Peyer's patch (tissue), 4 donors: ENCODE measurements around the gene CCL4L2.
"Not testable (repeated sequence)": the region's sequence is repeated elsewhere in the genome, so short reads cannot be mapped to it uniquely, and the experiment has no call there.

Experiments
- POLR2A ChIP-seq, 2 donors: fragments of 450-650 bp; IDR thresholded peaks; one replicate each; pipeline ENCODE4 v1.5.1; 2017; ENCODE audit warnings: antibody characterized with exemption in 2 of 2, mild to moderate bottlenecking in 2 of 2, moderate library complexity in 2 of 2
- TF ChIP-seq, protein P1 (sequence below), 6 experiments: fragments of 450-650 bp in 4 of 6; fragments of 200-600 bp in 2 of 6; sonication (generic) in 1 of 6; IDR thresholded peaks; one replicate each; pipeline ENCODE4 v1.5.1; 2017 to 2019; ENCODE audit warnings: antibody characterized with exemption in 6 of 6, mild to moderate bottlenecking in 3 of 6, moderate library complexity in 1 of 6

DNA sequence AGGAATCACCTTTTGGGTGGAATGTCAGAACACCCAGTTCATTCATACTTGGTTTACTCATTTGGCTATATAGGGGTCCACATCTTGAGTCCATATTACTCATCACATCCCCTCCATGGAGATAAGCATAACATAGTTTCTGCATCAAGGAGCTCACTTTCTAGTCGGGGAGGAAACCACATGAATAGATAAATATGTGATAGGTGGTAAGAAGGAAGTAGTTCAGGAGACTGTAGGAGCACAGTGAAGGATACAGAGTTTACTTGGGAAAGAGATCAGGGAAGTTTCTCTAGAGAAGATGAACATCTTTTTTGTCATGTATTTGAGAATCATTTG lies 4.4 kb upstream of the CCL4L2 start:
- TF ChIP-seq, protein P1, sequence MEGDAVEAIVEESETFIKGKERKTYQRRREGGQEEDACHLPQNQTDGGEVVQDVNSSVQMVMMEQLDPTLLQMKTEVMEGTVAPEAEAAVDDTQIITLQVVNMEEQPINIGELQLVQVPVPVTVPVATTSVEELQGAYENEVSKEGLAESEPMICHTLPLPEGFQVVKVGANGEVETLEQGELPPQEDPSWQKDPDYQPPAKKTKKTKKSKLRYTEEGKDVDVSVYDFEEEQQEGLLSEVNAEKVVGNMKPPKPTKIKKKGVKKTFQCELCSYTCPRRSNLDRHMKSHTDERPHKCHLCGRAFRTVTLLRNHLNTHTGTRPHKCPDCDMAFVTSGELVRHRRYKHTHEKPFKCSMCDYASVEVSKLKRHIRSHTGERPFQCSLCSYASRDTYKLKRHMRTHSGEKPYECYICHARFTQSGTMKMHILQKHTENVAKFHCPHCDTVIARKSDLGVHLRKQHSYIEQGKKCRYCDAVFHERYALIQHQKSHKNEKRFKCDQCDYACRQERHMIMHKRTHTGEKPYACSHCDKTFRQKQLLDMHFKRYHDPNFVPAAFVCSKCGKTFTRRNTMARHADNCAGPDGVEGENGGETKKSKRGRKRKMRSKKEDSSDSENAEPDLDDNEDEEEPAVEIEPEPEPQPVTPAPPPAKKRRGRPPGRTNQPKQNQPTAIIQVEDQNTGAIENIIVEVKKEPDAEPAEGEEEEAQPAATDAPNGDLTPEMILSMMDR (IDR thresholded peaks at IDR 0.05) = not testable (repeated sequence)
- TF ChIP-seq POLR2A (IDR thresholded peaks at IDR 0.05) = not testable (repeated sequence)
